Ovary (tissue), 3 donors: Measurements from ENCODE around the gene NCK2.

ENCODE experiments used
- CTCF ChIP-seq, 3 donors: fragments of 450-650 bp in 2 of 3; fragments of 200-600 bp in 1 of 3; IDR thresholded peaks; one replicate each; pipeline versions ENCODE4 v1.5.1 to v1.8.0; 2016 to 2022; ENCODE audit warnings: antibody characterized with exemption in 3 of 3, mild to moderate bottlenecking in 1 of 3
- POLR2A ChIP-seq: fragments of 450-650 bp; IDR thresholded peaks from one replicate; pipeline ENCODE4 v1.6.1; 2017; ENCODE audit warnings: antibody characterized with exemption, mild to moderate bottlenecking, moderate library complexity
- donor health status: DM: no; HTN: no; CAD: no.

- TF ChIP-seq CTCF (IDR thresholded peaks at IDR 0.05) = no peak
- TF ChIP-seq POLR2A = no peak
Observed at GRCh38 chr2:105842555-105842954, 97.8 kb downstream of the NCK2 start.
